ENCODE results near the gene PRAMEF1.

- TF ChIP-seq, protein P1, sequence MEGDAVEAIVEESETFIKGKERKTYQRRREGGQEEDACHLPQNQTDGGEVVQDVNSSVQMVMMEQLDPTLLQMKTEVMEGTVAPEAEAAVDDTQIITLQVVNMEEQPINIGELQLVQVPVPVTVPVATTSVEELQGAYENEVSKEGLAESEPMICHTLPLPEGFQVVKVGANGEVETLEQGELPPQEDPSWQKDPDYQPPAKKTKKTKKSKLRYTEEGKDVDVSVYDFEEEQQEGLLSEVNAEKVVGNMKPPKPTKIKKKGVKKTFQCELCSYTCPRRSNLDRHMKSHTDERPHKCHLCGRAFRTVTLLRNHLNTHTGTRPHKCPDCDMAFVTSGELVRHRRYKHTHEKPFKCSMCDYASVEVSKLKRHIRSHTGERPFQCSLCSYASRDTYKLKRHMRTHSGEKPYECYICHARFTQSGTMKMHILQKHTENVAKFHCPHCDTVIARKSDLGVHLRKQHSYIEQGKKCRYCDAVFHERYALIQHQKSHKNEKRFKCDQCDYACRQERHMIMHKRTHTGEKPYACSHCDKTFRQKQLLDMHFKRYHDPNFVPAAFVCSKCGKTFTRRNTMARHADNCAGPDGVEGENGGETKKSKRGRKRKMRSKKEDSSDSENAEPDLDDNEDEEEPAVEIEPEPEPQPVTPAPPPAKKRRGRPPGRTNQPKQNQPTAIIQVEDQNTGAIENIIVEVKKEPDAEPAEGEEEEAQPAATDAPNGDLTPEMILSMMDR (IDR thresholded peaks at IDR 0.05), result no peak
- no peak for TF ChIP-seq POLR2AphosphoS5 (IDR thresholded peaks at IDR 0.05; ENCODE audit: insufficient read depth in 1 of 2, low read depth in 1 of 2)
These were observed 49.3 kb upstream of the PRAMEF1 start for GRCh38 chr1:12741946-12742345.
